ENCODE measurements around the gene B3GALT6.
A peak's percentile ranks its signal among the peaks of the same experiment; 100 is the strongest.

The B3GALT6 gene

GRCh38 chr1:1204998-1205768, 26.9 kb upstream of the B3GALT6 start:
- peaks cover 5% of the 10 kb centered on the region for H3K27me3 ChIP-seq (ENCODE audit: control insufficient read depth, insufficient read depth, low read length)
- no peaks in the 10 kb centered on the region for H3K36me3 ChIP-seq (ENCODE audit: control insufficient read depth, insufficient read depth, low read length)
- no peaks in the 10 kb centered on the region for H3K9me3 ChIP-seq (ENCODE audit: control insufficient read depth, insufficient read depth, low read length)
- no peak overlapping the region for H3K9ac ChIP-seq (ENCODE audit: low read depth, low read length)
- no peaks in the 10 kb centered on the region for H3K4me1 ChIP-seq (ENCODE audit: control insufficient read depth, insufficient read depth, low read length)
- no peak overlapping the region for H3K4me3 ChIP-seq (ENCODE audit: low read depth, low read length)

GRCh38 chr1:1205769-1206375, 26.2 kb upstream of the B3GALT6 start:
- no peak overlapping the region for H3K9ac ChIP-seq (ENCODE audit: low read depth, low read length)
- H3K27me3 ChIP-seq (ENCODE audit: control insufficient read depth, insufficient read depth, low read length): peaks cover 5% of the 10 kb centered on the region
- peak overlapping the region; percentile 22 for H3K4me3 ChIP-seq (ENCODE audit: low read depth, low read length)

GRCh38 chr1:1206376-1206965, 25.6 kb upstream of the B3GALT6 start, which contains the start of gene TNFRSF18:
Gene TNFRSF18, minus strand, starts transcription at chr1:1206592. Its CDS starts 21 bp downstream, at chr1:1206571.
- Histone ChIP-seq H3K4me3 (ENCODE audit: low read depth, low read length) (peak within 1 kb of the TSS; percentile 22), H3K9me3 (ENCODE audit: control insufficient read depth, insufficient read depth, low read length) (no peaks in the 10 kb centered on the region), H3K36me3 (ENCODE audit: control insufficient read depth, insufficient read depth, low read length) (no peaks in the 10 kb centered on the region), H3K9ac (ENCODE audit: low read depth, low read length) (no peak within 1 kb of the TSS), H3K4me1 (ENCODE audit: control insufficient read depth, insufficient read depth, low read length) (no peaks in the 10 kb centered on the region), H3K27me3 (ENCODE audit: control insufficient read depth, insufficient read depth, low read length) (peaks cover 5% of the 10 kb centered on the region)

More at GRCh38 chr1:1205769-1206375, 26.2 kb upstream of the B3GALT6 start:
- Histone ChIP-seq H3K36me3 (ENCODE audit: control insufficient read depth, insufficient read depth, low read length) (no peaks in the 10 kb centered on the region), H3K4me1 (ENCODE audit: control insufficient read depth, insufficient read depth, low read length) (no peaks in the 10 kb centered on the region), H3K9me3 (ENCODE audit: control insufficient read depth, insufficient read depth, low read length) (no peaks in the 10 kb centered on the region)

- Histone ChIP-seq H3K4me1 (ENCODE audit: control insufficient read depth, insufficient read depth, low read length) (no peaks in the 10 kb centered on the region), H3K9ac (ENCODE audit: low read depth, low read length) (no peak overlapping the region)
Measured at GRCh38 chr1:1206966-1207531, 25.0 kb upstream of the B3GALT6 start.

GRCh38 chr1:1207571-1207892, 24.5 kb upstream of the B3GALT6 start:
- no peak overlapping the region for H3K9ac ChIP-seq (ENCODE audit: low read depth, low read length)
- no peaks in the 10 kb centered on the region for H3K36me3 ChIP-seq (ENCODE audit: control insufficient read depth, insufficient read depth, low read length)

More at GRCh38 chr1:1206966-1207531, 25.0 kb upstream of the B3GALT6 start:
- Histone ChIP-seq H3K9me3 (ENCODE audit: control insufficient read depth, insufficient read depth, low read length) (no peaks in the 10 kb centered on the region), H3K27me3 (ENCODE audit: control insufficient read depth, insufficient read depth, low read length) (peaks cover 5% of the 10 kb centered on the region), H3K4me3 (ENCODE audit: low read depth, low read length) (no peak overlapping the region), H3K36me3 (ENCODE audit: control insufficient read depth, insufficient read depth, low read length) (no peaks in the 10 kb centered on the region)

GRCh38 chr1:1208713-1209433, 23.2 kb upstream of the B3GALT6 start:
- H3K4me1 ChIP-seq (ENCODE audit: control insufficient read depth, insufficient read depth, low read length): no peaks in the 10 kb centered on the region
- peaks cover 5% of the 10 kb centered on the region for H3K27me3 ChIP-seq (ENCODE audit: control insufficient read depth, insufficient read depth, low read length)
- H3K9me3 ChIP-seq (ENCODE audit: control insufficient read depth, insufficient read depth, low read length): no peaks in the 10 kb centered on the region
- no peak overlapping the region for H3K9ac ChIP-seq (ENCODE audit: low read depth, low read length)
- no peak overlapping the region for H3K4me3 ChIP-seq (ENCODE audit: low read depth, low read length)
- H3K36me3 ChIP-seq (ENCODE audit: control insufficient read depth, insufficient read depth, low read length): no peaks in the 10 kb centered on the region

More at GRCh38 chr1:1207571-1207892, 24.5 kb upstream of the B3GALT6 start:
- H3K4me1 ChIP-seq (ENCODE audit: control insufficient read depth, insufficient read depth, low read length): no peaks in the 10 kb centered on the region
- no peak overlapping the region for H3K4me3 ChIP-seq (ENCODE audit: low read depth, low read length)
- H3K27me3 ChIP-seq (ENCODE audit: control insufficient read depth, insufficient read depth, low read length): peaks cover 5% of the 10 kb centered on the region
- no peaks in the 10 kb centered on the region for H3K9me3 ChIP-seq (ENCODE audit: control insufficient read depth, insufficient read depth, low read length)

GRCh38 chr1:1210726-1211540, 21.1 kb upstream of the B3GALT6 start:
- peaks cover 3% of the 10 kb centered on the region for H3K27me3 ChIP-seq (ENCODE audit: control insufficient read depth, insufficient read depth, low read length)
- H3K4me1 ChIP-seq (ENCODE audit: control insufficient read depth, insufficient read depth, low read length): no peaks in the 10 kb centered on the region
- H3K9me3 ChIP-seq (ENCODE audit: control insufficient read depth, insufficient read depth, low read length): no peaks in the 10 kb centered on the region
- peaks cover 2% of the 10 kb centered on the region for H3K36me3 ChIP-seq (ENCODE audit: control insufficient read depth, insufficient read depth, low read length)
- no peak overlapping the region for H3K4me3 ChIP-seq (ENCODE audit: low read depth, low read length)
- H3K9ac ChIP-seq (ENCODE audit: low read depth, low read length): no peak overlapping the region

- H3K9me3 ChIP-seq (ENCODE audit: control insufficient read depth, insufficient read depth, low read length): no peaks in the 10 kb centered on the region
- peaks cover 3% of the 10 kb centered on the region for H3K36me3 ChIP-seq (ENCODE audit: control insufficient read depth, insufficient read depth, low read length)
- no peaks in the 10 kb centered on the region for H3K4me1 ChIP-seq (ENCODE audit: control insufficient read depth, insufficient read depth, low read length)
- H3K27me3 ChIP-seq (ENCODE audit: control insufficient read depth, insufficient read depth, low read length): no peaks in the 10 kb centered on the region
- H3K4me3 ChIP-seq (ENCODE audit: low read depth, low read length): no peak overlapping the region
- H3K9ac ChIP-seq (ENCODE audit: low read depth, low read length): no peak overlapping the region
Measured at GRCh38 chr1:1211541-1212441, 20.2 kb upstream of the B3GALT6 start.

- H3K4me1 ChIP-seq (ENCODE audit: control insufficient read depth, insufficient read depth, low read length): no peaks in the 10 kb centered on the region
- H3K9ac ChIP-seq (ENCODE audit: low read depth, low read length): no peak overlapping the region
- H3K4me3 ChIP-seq (ENCODE audit: low read depth, low read length): no peak overlapping the region
- H3K36me3 ChIP-seq (ENCODE audit: control insufficient read depth, insufficient read depth, low read length): peaks cover 7% of the 10 kb centered on the region
- no peaks in the 10 kb centered on the region for H3K27me3 ChIP-seq (ENCODE audit: control insufficient read depth, insufficient read depth, low read length)
- H3K9me3 ChIP-seq (ENCODE audit: control insufficient read depth, insufficient read depth, low read length): no peaks in the 10 kb centered on the region
Measured at GRCh38 chr1:1212780-1213344, 19.2 kb upstream of the B3GALT6 start.
